Activated T-cell treated with anti-CD3 and anti-CD28 coated beads, Interleukin-2, amount 50 U/mL, for 72 hours (primary cell): Measurements from ENCODE around the gene SAYSD1. TPM values are rescaled to one million over a fixed set of nuclear protein-coding genes. Genes with fewer than 3 reads are reported as not detected.

Experiments
- ATAC-seq, 2 donors: fragments of 150-1000 bp; cut with Tn5 transposase; replicated peaks in 1 of 2; 2 replicates each; pipeline ENCODE4 v1.10.0; 2021; ENCODE audit warnings: moderate library complexity in 2 of 2, mild to moderate bottlenecking in 1 of 2
- DNase-seq, 2 donors: peaks; one replicate each; pipeline ENCODE4 v3.0.0; 2021 to 2022; ENCODE audit warnings: mixed read lengths in 1 of 2
- H3K27ac Mint-ChIP-seq: one replicate; pipeline ENCODE4 v1.8.0; 2022; ENCODE audit warnings: mild to moderate bottlenecking, moderate library complexity, mixed read lengths
- H3K27me3 Mint-ChIP-seq: one replicate; pipeline ENCODE4 v1.8.0; 2022; ENCODE audit warnings: low read depth, mixed read lengths
- H3K36me3 Mint-ChIP-seq, 2 donors: one replicate each; pipeline ENCODE4 v1.8.0; 2022; ENCODE audit warnings: mixed read lengths in 2 of 2, mild to moderate bottlenecking in 1 of 2; ENCODE audit not compliant: insufficient read depth in 2 of 2
- H3K4me1 Mint-ChIP-seq: one replicate; pipeline ENCODE4 v1.8.0; 2022; ENCODE audit warnings: low read depth, mixed read lengths
- H3K4me3 Mint-ChIP-seq, 2 donors: one replicate each; pipeline ENCODE4 v1.8.0; 2022; ENCODE audit warnings: mild to moderate bottlenecking in 2 of 2, mixed read lengths in 2 of 2, moderate library complexity in 2 of 2
- H3K9me3 Mint-ChIP-seq, 2 donors: one replicate each; pipeline ENCODE4 v1.8.0; 2022; ENCODE audit warnings: mixed read lengths in 2 of 2
- total RNA-seq, 2 donors: library from RNA; stranded (reverse); gene quantifications; one replicate each; pipeline ENCODE4 v1.2.3, GENCODE V29; 2022

SAYSD1 gene
- total RNA-seq, 2 donors from 2014 or later = 21.0 to 22.0 TPM

DNA sequence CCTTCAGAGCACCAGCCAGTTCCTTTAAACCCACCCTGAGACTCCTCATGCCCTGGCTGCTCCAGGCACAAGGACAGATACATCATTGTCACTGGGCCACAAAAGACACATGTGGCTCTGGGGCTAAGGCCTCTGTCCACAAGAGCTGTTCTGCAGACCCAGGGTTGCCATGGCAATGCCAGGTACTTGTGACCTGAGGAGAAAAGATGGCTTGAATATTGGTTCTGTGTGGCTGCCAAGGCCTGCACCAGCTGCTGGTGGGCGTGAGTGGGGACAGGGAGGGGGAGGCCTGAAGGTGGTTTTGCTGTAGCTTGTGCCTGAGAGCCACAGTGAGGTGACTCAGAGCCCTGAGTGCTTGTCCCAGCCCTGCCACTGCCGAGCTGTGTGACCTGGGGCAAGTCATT lies 31.8 kb downstream of the SAYSD1 start:
- Mint-ChIP-seq H3K27ac (no peak overlapping the region), H3K4me3 (peak overlapping the region in 1 of 2 donors; percentile 55), H3K4me1 (peaks cover 26% of the 10 kb centered on the region), H3K27me3 (peaks cover 39% of the 10 kb centered on the region), H3K36me3 (no peaks in the 10 kb centered on the region), H3K9me3 (no peaks in the 10 kb centered on the region)
- ATAC-seq = peak; percentile 58 to 71
- DNase-seq = peak; percentile 35 to 47

GRCh38 chr6:39082310-39082709 lies 32.7 kb downstream of the SAYSD1 start:
- Mint-ChIP-seq H3K9me3 (no peaks in the 10 kb centered on the region), H3K4me1 (peaks cover 30% of the 10 kb centered on the region), H3K27ac (no peak overlapping the region), H3K4me3 (no peak overlapping the region), H3K27me3 (peaks cover 30% of the 10 kb centered on the region), H3K36me3 (no peaks in the 10 kb centered on the region)
- ATAC-seq (no peak), DNase-seq (no peak)

DNA sequence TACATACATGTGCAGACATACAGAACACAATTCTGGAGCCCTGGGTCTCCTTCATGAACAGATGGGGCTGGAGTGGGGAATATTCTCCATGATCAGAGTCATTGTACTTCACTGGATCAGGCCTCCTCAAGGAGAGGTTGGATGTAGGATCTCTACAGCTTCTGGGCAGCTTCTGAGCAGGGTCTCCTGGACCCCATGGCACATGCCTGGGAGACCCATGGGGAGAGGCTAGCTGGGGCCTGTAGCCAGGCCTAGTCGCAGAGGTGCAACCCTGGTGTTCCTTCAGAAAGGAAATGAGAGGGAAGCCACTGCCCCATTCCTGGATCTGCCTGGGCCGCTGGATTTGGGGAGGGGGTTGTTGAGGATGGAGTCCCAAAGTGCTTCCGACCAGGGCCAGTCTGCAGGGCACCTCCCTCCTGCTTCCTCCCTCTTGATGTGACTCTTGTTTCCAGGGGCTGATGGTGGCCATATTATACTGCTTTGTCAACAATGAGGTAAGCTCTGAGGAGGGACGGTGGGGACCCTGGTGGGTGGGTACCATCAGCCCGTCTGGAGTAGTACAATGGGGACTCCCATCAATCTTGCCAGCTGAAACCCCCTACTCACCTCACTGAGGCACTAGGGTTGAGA lies 34.6 kb downstream of the SAYSD1 start:
- ATAC-seq (no peak), DNase-seq (no peak)
- Mint-ChIP-seq H3K9me3 (no peaks in the 10 kb centered on the region), H3K27ac (no peak overlapping the region), H3K27me3 (peaks cover 16% of the 10 kb centered on the region), H3K4me3 (no peak overlapping the region), H3K36me3 (no peaks in the 10 kb centered on the region), H3K4me1 (peaks cover 29% of the 10 kb centered on the region)

- Mint-ChIP-seq H3K36me3 (no peaks in the 10 kb centered on the region), H3K9me3 (no peaks in the 10 kb centered on the region), H3K27ac (no peak overlapping the region), H3K27me3 (peaks cover 13% of the 10 kb centered on the region), H3K4me1 (peaks cover 29% of the 10 kb centered on the region), H3K4me3 (no peak overlapping the region)
- ATAC-seq (no peak), DNase-seq (no peak)
Observed at GRCh38 chr6:39079197-39080125, 35.5 kb downstream of the SAYSD1 start.

DNA sequence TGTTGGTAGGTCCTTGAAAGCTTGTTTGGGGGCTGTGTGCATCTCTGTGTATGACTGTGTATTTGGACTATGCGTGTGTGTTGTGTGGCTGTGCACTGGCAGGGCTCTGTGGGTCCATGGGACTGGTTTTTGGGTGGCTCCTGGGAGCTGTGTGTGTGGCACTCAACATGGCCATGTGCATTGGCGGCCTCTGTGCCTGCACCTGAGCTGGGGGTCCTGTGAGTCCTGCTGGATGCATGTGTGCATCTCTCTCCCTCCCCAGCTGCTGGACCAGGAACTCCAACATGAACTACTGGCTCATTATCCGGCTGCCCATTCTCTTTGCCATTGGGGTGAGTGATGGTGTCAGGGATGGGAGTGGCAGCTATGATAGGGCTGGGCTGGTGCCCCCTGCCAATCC lies 36.3 kb downstream of the SAYSD1 start:
- Mint-ChIP-seq H3K36me3 (no peaks in the 10 kb centered on the region), H3K27me3 (peaks cover 9% of the 10 kb centered on the region), H3K4me1 (peaks cover 28% of the 10 kb centered on the region), H3K9me3 (no peaks in the 10 kb centered on the region), H3K4me3 (no peak overlapping the region), H3K27ac (no peak overlapping the region)
- DNase-seq = no peak
- no peak for ATAC-seq

DNA sequence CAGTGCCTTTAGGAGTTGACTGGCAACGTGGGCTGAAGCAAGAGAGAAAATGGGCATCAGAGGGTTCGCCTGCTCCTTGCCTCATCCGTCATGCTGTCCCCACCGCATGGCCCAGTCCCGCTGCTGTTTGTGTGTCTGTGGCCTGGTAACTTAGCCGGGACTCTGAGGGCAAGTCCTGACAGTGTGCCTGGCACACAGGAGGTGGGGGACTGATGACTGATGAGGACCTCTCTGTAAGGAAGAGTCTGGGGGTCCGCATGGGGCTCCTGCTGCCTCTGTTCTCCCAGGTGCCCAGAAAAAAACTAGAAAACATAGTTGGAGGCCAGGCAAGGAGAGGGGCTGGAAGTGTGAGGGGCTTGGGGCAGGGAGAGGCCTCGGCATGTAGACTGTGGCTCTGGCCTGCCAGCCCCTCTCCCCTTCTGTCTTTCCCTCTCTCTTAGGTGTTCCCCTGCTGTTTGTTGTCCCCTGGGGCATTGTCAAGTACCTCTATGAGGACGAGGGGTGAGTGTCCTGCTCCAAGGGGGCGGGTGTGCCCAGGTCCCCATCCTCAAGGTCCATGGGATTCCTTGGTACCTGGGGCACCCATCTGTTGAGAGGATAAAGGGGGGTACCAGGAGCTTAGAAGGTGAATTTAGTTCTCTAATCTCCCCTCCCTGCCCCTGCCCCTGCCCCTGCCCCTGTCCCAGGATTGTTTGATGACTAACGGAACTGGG lies 36.9 kb downstream of the SAYSD1 start:
- Mint-ChIP-seq H3K27ac (no peak overlapping the region), H3K36me3 (no peaks in the 10 kb centered on the region), H3K4me3 (no peak overlapping the region), H3K9me3 (no peaks in the 10 kb centered on the region), H3K27me3 (peaks cover 3% of the 10 kb centered on the region), H3K4me1 (peaks cover 21% of the 10 kb centered on the region)
- ATAC-seq (no peak), DNase-seq (no peak)

- H3K9me3 Mint-ChIP-seq = no peaks in the 10 kb centered on the region
- H3K27ac Mint-ChIP-seq = no peak overlapping the region
- peak in 1 of 2 donors; percentile 23 for ATAC-seq
- no peaks in the 10 kb centered on the region for H3K27me3 Mint-ChIP-seq
- H3K4me1 Mint-ChIP-seq = peaks cover 21% of the 10 kb centered on the region
- no peak for DNase-seq
- H3K4me3 Mint-ChIP-seq = no peak overlapping the region
- no peaks in the 10 kb centered on the region for H3K36me3 Mint-ChIP-seq
Observed at GRCh38 chr6:39076623-39077535, 38.1 kb downstream of the SAYSD1 start.

- DNase-seq (no peak), ATAC-seq (no peak)
- Mint-ChIP-seq H3K27me3 (no peaks in the 10 kb centered on the region), H3K36me3 (no peaks in the 10 kb centered on the region), H3K9me3 (no peaks in the 10 kb centered on the region), H3K4me1 (peaks cover 21% of the 10 kb centered on the region), H3K4me3 (no peak overlapping the region), H3K27ac (no peak overlapping the region)
Observed at GRCh38 chr6:39075807-39076622, 39.0 kb downstream of the SAYSD1 start.

DNA sequence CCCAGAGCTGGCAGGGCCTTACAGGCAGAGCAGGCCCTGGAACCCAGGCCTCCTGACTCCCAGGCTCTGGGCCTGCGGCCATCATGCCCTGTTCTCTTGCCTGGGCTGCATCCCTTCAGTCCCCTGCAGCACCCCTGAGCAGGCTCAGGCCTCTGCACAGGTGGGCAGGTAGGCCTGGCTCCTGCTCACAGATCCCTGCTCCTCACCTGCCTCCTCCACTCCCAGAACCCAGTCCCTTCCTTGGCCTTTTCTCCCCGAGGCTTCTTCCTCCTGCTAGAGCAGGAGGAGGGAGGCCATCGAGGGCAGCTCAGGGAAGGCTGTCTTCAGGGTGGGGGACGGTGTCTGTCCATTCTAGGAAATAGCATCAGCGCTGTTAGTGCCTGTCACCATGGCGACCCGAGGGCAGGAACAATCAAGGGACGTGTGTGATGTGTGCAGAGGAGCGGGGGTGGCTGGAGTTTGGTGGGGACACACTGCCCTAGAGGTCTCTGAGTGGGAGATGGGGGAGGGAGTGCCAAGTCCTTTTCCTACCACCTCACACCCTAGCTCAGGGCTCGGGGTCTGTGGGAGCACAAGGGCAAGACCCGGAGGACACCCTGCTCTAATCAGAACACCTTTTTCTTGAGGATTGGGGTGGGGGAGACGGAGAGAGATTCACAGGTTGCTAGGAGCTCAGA lies 39.8 kb downstream of the SAYSD1 start:
- no peaks in the 10 kb centered on the region for H3K36me3 Mint-ChIP-seq

DNA sequence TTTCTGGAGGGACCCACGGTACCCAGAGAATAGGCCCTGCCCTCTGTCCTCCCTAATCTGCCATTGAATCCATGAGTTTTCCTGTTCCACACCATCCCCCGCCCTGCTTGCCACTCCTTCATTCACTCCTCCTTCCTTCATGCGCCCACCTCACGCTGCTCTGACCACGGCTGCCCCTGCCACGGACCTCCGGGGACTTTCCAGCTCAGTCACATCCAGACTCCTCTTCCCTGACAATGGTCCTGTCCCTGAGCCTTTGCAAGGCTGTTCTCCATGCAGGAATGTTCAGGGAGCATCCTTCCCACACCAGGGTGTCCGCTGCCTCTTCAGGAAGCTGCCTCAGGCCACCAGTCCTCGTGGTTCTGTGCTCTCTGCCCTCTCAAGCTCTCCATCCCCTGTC lies 40.5 kb downstream of the SAYSD1 start:
- no peak overlapping the region for H3K4me3 Mint-ChIP-seq
- no peak overlapping the region for H3K27ac Mint-ChIP-seq
- H3K9me3 Mint-ChIP-seq = no peaks in the 10 kb centered on the region
- DNase-seq (no peak), ATAC-seq (no peak)
- no peaks in the 10 kb centered on the region for H3K36me3 Mint-ChIP-seq
- H3K4me1 Mint-ChIP-seq = peaks cover 21% of the 10 kb centered on the region
- H3K27me3 Mint-ChIP-seq = no peaks in the 10 kb centered on the region

More for the DNA sequence above, 39.8 kb downstream of the SAYSD1 start:
- Mint-ChIP-seq H3K27me3 (no peaks in the 10 kb centered on the region), H3K4me3 (no peak overlapping the region), H3K27ac (no peak overlapping the region), H3K4me1 (peaks cover 21% of the 10 kb centered on the region), H3K9me3 (no peaks in the 10 kb centered on the region)
- no peak for ATAC-seq
- DNase-seq = no peak

GRCh38 chr6:39073471-39074355 lies 41.3 kb downstream of the SAYSD1 start:
- peaks cover 21% of the 10 kb centered on the region for H3K4me1 Mint-ChIP-seq
- DNase-seq (no peak), ATAC-seq (no peak)
- H3K4me3 Mint-ChIP-seq = no peak overlapping the region
- no peak overlapping the region for H3K27ac Mint-ChIP-seq
- no peaks in the 10 kb centered on the region for H3K9me3 Mint-ChIP-seq
- no peaks in the 10 kb centered on the region for H3K36me3 Mint-ChIP-seq
- no peaks in the 10 kb centered on the region for H3K27me3 Mint-ChIP-seq
